Neural cell (in vitro differentiated cells): ENCODE measurements around the gene CYBRD1. TPM values are rescaled to one million over a fixed set of nuclear protein-coding genes. Genes with fewer than 3 reads are reported as not detected.

Experiments used
- H2AFZ ChIP-seq: fragments of 200-600, 300-800 bp; sonication (generic), shearing (Covaris generic); 2 replicates; pipeline ENCODE4 v1.6.0; 2014; ENCODE audit warnings: low read depth, mild to moderate bottlenecking, antibody characterized with exemption, low read length, moderate library complexity
- H3F3A ChIP-seq: fragments of 200-600 bp; shearing (Covaris generic); 2 replicates; pipeline ENCODE4 v1.6.1; 2016; ENCODE audit warnings: mild to moderate bottlenecking, moderate library complexity, mixed read lengths, antibody characterized with exemption, low read length; ENCODE audit not compliant: insufficient read depth, poor library complexity, severe bottlenecking
- H3K27ac ChIP-seq: fragments of 200-600, 300-800 bp; sonication (generic), shearing (Covaris generic); 2 replicates; pipeline ENCODE4 v1.5.1; 2014; ENCODE audit warnings: mild to moderate bottlenecking, low read length, moderate library complexity
- H3K27me3 ChIP-seq: fragments of 300-800, 200-600 bp; sonication (generic), shearing (Covaris generic); 2 replicates; pipeline ENCODE4 v1.6.0; 2014; ENCODE audit warnings: mild to moderate bottlenecking, low read depth, low read length, moderate library complexity; ENCODE audit not compliant: insufficient read depth
- H3K36me3 ChIP-seq: fragments of 300-800, 200-600 bp; sonication (generic), shearing (Covaris generic); 2 replicates; pipeline ENCODE4 v1.5.1; 2014; ENCODE audit warnings: mild to moderate bottlenecking, antibody characterized with exemption, low read length, moderate library complexity; ENCODE audit not compliant: insufficient read depth
- H3K4me2 ChIP-seq: fragments of 300-800, 200-600 bp; sonication (generic), shearing (Covaris generic); 2 replicates; pipeline ENCODE4 v1.6.0; 2014; ENCODE audit warnings: mild to moderate bottlenecking, low read length
- H3K4me3 ChIP-seq: fragments of 300-800, 200-600 bp; sonication (generic), shearing (Covaris generic); 2 replicates; pipeline ENCODE4 v1.5.1; 2014; ENCODE audit warnings: mild to moderate bottlenecking, low read length, moderate library complexity
- H3K79me2 ChIP-seq: fragments of 200-600 bp; shearing (Covaris generic); replicated peaks from 2 replicates; pipeline ENCODE4 v1.6.0; 2014; ENCODE audit warnings: mild to moderate bottlenecking, low read length, moderate library complexity; ENCODE audit not compliant: insufficient read depth
- H3K9ac ChIP-seq: fragments of 300-800, 200-600 bp; sonication (generic), shearing (Covaris generic); 2 replicates; pipeline ENCODE4 v1.6.1; 2016; ENCODE audit warnings: mild to moderate bottlenecking, low read length, mixed read lengths
- H3K9me2 ChIP-seq: fragments of 200-600 bp; shearing (Covaris generic); 2 replicates; pipeline ENCODE4 v1.6.1; 2016; ENCODE audit warnings: mild to moderate bottlenecking, low read length, mixed read lengths; ENCODE audit not compliant: insufficient read depth
- H3K9me3 ChIP-seq: fragments of 200-600, 300-800 bp; sonication (generic), shearing (Covaris generic); 2 replicates; pipeline ENCODE4 v1.6.1; 2016; ENCODE audit warnings: mild to moderate bottlenecking, mixed run types, low read length, moderate library complexity, mixed read lengths
- H4K20me1 ChIP-seq: fragments of 200-600 bp; shearing (Covaris generic); 2 replicates; pipeline ENCODE4 v1.6.1; 2016; ENCODE audit warnings: mild to moderate bottlenecking, mixed run types; ENCODE audit not compliant: insufficient read depth
- CTCF ChIP-seq: fragments of 450-650 bp; IDR thresholded peaks from 2 replicates; pipeline ENCODE4 v1.5.1; 2014; ENCODE audit warnings: antibody characterized with exemption, mild to moderate bottlenecking, moderate library complexity; ENCODE audit not compliant: poor library complexity, severe bottlenecking
- EP300 ChIP-seq: fragments of 450-650 bp; conservative IDR thresholded peaks from 2 replicates; pipeline ENCODE4 v1.6.1; 2014; ENCODE audit warnings: antibody characterized with exemption, mild to moderate bottlenecking, moderate library complexity; ENCODE audit not compliant: poor library complexity, severe bottlenecking
- EZH2 ChIP-seq: fragments of 200-600, 300-800 bp; shearing (Covaris generic), sonication (generic); IDR thresholded peaks from 2 replicates; pipeline ENCODE4 v1.6.1; 2014; ENCODE audit warnings: antibody characterized with exemption, low read length, borderline replicate concordance, mild to moderate bottlenecking; ENCODE audit not compliant: insufficient read depth, poor library complexity, severe bottlenecking
- MXI1 ChIP-seq: fragments of 450-650 bp; conservative IDR thresholded peaks from 2 replicates; pipeline ENCODE4 v1.6.1; 2014; ENCODE audit warnings: antibody characterized with exemption, mild to moderate bottlenecking; ENCODE audit not compliant: poor library complexity, severe bottlenecking
- POLR2AphosphoS5 ChIP-seq: IDR thresholded peaks from 2 replicates; pipeline ENCODE4 v1.6.1; 2012
- RAD21 ChIP-seq: fragments of 450-650 bp; conservative IDR thresholded peaks from 2 replicates; pipeline ENCODE4 v1.6.1; 2014; ENCODE audit warnings: antibody characterized with exemption, mild to moderate bottlenecking, moderate library complexity
- REST ChIP-seq: IDR thresholded peaks from 2 replicates; pipeline ENCODE4 v1.6.1; 2012; ENCODE audit warnings: borderline replicate concordance
- SMC3 ChIP-seq: fragments of 450-650 bp; conservative IDR thresholded peaks from 2 replicates; pipeline ENCODE4 v1.6.1; 2014; ENCODE audit warnings: antibody characterized with exemption, mild to moderate bottlenecking, moderate library complexity; ENCODE audit not compliant: poor library complexity
- TAF1 ChIP-seq: IDR thresholded peaks from 2 replicates; pipeline ENCODE4 v1.6.1; 2012; ENCODE audit warnings: low read depth
- polyA plus RNA-seq: library from polyadenylated mRNA; depleted of rRNA; stranded (reverse); fragments of >200 nt; gene quantifications from 2 replicates; pipeline ENCODE4 v1.2.3, GENCODE V29; 2014

CYBRD1 gene
- polyA plus RNA-seq, 1 donor from 2014 or later = 0.10 TPM

- Histone ChIP-seq H3K9ac (no peak overlapping the region), H3K27me3 (no peaks in the 10 kb centered on the region), H3K4me3 (no peak overlapping the region), H4K20me1 (no peaks in the 10 kb centered on the region), H3K9me3 (no peaks in the 10 kb centered on the region), H3K79me2 (no peaks in the 10 kb centered on the region), H3F3A (no peaks in the 10 kb centered on the region), H3K36me3 (no peaks in the 10 kb centered on the region), H3K4me2 (no peak overlapping the region), H3K27ac (no peak overlapping the region), H2AFZ (no peak overlapping the region), H3K9me2 (no peaks in the 10 kb centered on the region)
- no peak for TF ChIP-seq REST
- no peak for TF ChIP-seq EZH2
- no peak for TF ChIP-seq EP300
- no peak for TF ChIP-seq POLR2AphosphoS5
- TF ChIP-seq RAD21 = no peak
- TF ChIP-seq MXI1 = no peak
Observed at GRCh38 chr2:171566753-171567152, 44.5 kb downstream of the CYBRD1 start.

- no peak overlapping the region for H2AFZ ChIP-seq
- no peaks in the 10 kb centered on the region for H3F3A ChIP-seq
- H4K20me1 ChIP-seq = no peaks in the 10 kb centered on the region
- no peak overlapping the region for H3K9ac ChIP-seq
- H3K4me2 ChIP-seq = no peak overlapping the region
- H3K9me3 ChIP-seq = no peaks in the 10 kb centered on the region
- H3K27me3 ChIP-seq = no peaks in the 10 kb centered on the region
- no peaks in the 10 kb centered on the region for H3K36me3 ChIP-seq
- no peak overlapping the region for H3K27ac ChIP-seq
- H3K4me3 ChIP-seq = no peak overlapping the region
- TF ChIP-seq CTCF (no peak), SMC3 (no peak), POLR2AphosphoS5 (no peak), TAF1 (no peak), RAD21 (no peak), EZH2 (no peak), EP300 (no peak), MXI1 (no peak), REST (no peak)
- H3K79me2 ChIP-seq = no peaks in the 10 kb centered on the region
- H3K9me2 ChIP-seq = no peaks in the 10 kb centered on the region
Observed at GRCh38 chr2:171568089-171568488, 45.8 kb downstream of the CYBRD1 start.
